BLaER1 treated with 17β-estradiol and CSF1 and Interleukin-3, amounts not matched to agents 10 nM and 100 nM (cell line): Measurements from ENCODE around the gene SLTM.
"Not testable (repeated sequence)": the region's sequence is repeated elsewhere in the genome, so short reads cannot be mapped to it uniquely, and the experiment has no call there.

Experiments
- H3K27ac ChIP-seq, 11 experiments: shearing (Covaris generic); formaldehyde crosslinking; 2 replicates each; pipeline ENCODE4 v1.8.1; 2022
- H3K27me3 ChIP-seq, 11 experiments: shearing (Covaris generic); formaldehyde crosslinking; 2 replicates each; pipeline ENCODE4 v1.8.1; 2022
- H3K36me3 ChIP-seq, 11 experiments: shearing (Covaris generic); formaldehyde crosslinking; 2 replicates each; pipeline ENCODE4 v1.8.1; 2022
- H3K4me1 ChIP-seq, 10 experiments: shearing (Covaris generic); formaldehyde crosslinking; 2 replicates each; pipeline ENCODE4 v1.8.1; 2022
- H3K4me2 ChIP-seq, 11 experiments: shearing (Covaris generic); formaldehyde crosslinking; 2 replicates each; pipeline ENCODE4 v1.8.1; 2022
- H3K4me3 ChIP-seq, 10 experiments: shearing (Covaris generic); formaldehyde crosslinking; 2 replicates each; pipeline ENCODE4 v1.8.1; 2022
- H3K9ac ChIP-seq, 11 experiments: shearing (Covaris generic); formaldehyde crosslinking; 2 replicates each; pipeline ENCODE4 v1.8.1; 2022
- H3K9me3 ChIP-seq, 11 experiments: shearing (Covaris generic); formaldehyde crosslinking; replicated peaks in 1 of 11; 2 replicates each; pipeline ENCODE4 v1.8.1; 2022
- H4K20me1 ChIP-seq, 11 experiments: shearing (Covaris generic); formaldehyde crosslinking; 2 replicates each; pipeline ENCODE4 v1.8.1; 2022
- Cebpa-rat ChIP-seq, 11 experiments: shearing (Covaris generic); IDR thresholded peaks; 2 replicates each; pipeline ENCODE4 v1.8.1; 2022

SLTM gene

DNA sequence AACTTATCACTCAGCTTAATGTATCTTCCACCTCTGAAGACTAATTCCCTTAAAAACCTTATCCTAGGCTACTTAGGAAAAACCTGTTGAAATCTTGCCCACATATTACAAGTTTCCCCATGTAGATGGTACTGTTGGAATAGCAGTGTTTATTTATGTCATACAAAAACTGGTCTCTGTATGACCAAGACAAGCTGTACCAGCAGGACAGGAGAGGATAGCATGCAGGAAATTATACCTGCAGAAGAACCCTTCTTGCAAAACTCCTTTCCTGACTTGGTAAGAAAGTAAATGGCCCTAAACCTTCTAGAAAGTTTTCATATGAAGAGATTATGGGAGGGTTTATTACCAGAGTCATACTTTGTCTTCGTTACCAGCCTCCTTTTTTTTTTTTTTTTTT, 28.7 kb upstream of the SLTM start:
- TF ChIP-seq Cebpa-rat (IDR thresholded peaks at IDR 0.05): no peak
- Histone ChIP-seq H4K20me1 (no peaks in the 10 kb centered on the region), H3K27me3 (no peaks in the 10 kb centered on the region), H3K4me1 (peaks cover 0 to 7% (median 0%) of the 10 kb centered on the region in 10 experiments; a peak in 5 of 20 replicates), H3K36me3 (no peaks in the 10 kb centered on the region), H3K9me3 (no peaks in the 10 kb centered on the region), H3K4me2 (no peak overlapping the region), H3K4me3 (no peak overlapping the region), H3K27ac (no peak overlapping the region), H3K9ac (no peak overlapping the region)

DNA sequence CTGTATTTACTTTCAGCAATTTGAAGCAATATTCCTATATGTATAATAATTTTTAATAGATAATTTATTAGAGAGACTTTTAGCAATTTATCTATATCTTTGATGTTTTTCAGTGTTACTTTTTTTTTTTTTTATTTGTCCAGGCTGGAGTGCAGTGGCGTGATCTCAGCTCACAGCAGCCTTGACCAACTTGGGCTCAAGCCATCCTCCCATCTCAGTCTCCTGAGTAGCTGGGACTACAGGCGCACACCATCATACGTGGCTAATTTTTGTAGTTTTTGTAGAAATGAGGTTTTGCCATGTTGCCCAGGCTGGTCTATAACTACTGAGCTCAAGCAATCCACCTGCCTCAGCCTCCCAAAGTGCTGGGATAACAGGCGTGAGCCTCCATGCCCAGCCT, 25.3 kb upstream of the SLTM start:
- no peak overlapping the region for H3K27ac ChIP-seq
- H3K27me3 ChIP-seq: no peaks in the 10 kb centered on the region
- H4K20me1 ChIP-seq: no peaks in the 10 kb centered on the region
- no peaks in the 10 kb centered on the region for H3K36me3 ChIP-seq
- no peak for TF ChIP-seq Cebpa-rat (IDR thresholded peaks at IDR 0.05)
- H3K9me3 ChIP-seq: no peaks in the 10 kb centered on the region
- peaks cover 0 to 9% (median 0%) of the 10 kb centered on the region in 10 experiments; a peak in 5 of 20 replicates for H3K4me1 ChIP-seq
- no peak overlapping the region for H3K4me2 ChIP-seq
- no peak overlapping the region for H3K9ac ChIP-seq
- H3K4me3 ChIP-seq: no peak overlapping the region

DNA sequence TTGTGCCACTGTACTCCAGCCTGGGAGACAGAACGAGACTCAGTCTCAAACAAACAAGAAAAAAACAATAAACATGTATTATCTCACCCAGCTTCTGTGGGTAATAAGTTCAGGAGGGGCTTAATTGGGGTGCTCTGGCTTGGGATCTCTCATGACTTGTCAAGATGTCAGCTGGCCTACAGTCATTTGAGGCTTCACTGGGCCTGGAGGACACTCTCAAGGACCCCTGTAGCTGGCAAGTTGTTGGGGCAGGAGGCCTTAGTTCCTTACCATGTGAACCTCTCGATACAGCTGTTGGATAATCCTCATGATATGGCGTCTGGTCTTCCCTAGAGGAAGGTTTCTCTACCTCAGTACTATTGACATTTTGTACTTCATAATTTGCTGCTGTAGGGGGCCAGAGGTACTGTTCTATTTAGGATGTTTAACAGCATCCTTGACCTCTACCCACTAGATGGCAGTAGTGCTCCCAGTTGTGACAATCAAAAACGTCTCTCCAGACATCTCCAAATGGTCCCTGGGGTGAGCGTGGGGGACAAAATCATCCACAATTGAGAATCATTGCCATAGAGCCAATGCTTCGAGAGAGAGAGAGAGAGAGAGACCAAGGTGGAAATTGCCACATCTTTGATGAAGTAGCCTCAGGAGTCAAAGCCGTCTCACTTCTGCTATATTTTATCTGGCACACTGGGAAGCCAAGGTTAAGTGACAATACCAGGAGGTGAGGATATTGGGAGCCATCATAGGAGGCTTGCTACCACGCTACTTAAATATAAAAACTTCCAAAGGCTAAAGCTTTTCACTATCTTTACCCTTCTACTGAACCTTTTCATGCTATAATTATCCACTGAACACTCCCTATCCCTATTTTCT, 23.9 kb upstream of the SLTM start:
- peak overlapping the region in 4 of 11 experiments; percentile 5 to 35 (median 20); a peak in 3 of 22 replicates for H3K4me2 ChIP-seq
- peaks cover 0 to 15% (median 4%) of the 10 kb centered on the region in 10 experiments; a peak in 10 of 20 replicates for H3K4me1 ChIP-seq
- H3K27me3 ChIP-seq: no peaks in the 10 kb centered on the region
- no peak overlapping the region for H3K9ac ChIP-seq
- H4K20me1 ChIP-seq: no peaks in the 10 kb centered on the region
- H3K27ac ChIP-seq: peak overlapping the region in 2 of 11 experiments; percentile 28 to 42; a peak in 3 of 22 replicates
- H3K36me3 ChIP-seq: no peaks in the 10 kb centered on the region
- no peak overlapping the region for H3K4me3 ChIP-seq
- no peaks in the 10 kb centered on the region for H3K9me3 ChIP-seq
- no peak for TF ChIP-seq Cebpa-rat (IDR thresholded peaks at IDR 0.05)

DNA sequence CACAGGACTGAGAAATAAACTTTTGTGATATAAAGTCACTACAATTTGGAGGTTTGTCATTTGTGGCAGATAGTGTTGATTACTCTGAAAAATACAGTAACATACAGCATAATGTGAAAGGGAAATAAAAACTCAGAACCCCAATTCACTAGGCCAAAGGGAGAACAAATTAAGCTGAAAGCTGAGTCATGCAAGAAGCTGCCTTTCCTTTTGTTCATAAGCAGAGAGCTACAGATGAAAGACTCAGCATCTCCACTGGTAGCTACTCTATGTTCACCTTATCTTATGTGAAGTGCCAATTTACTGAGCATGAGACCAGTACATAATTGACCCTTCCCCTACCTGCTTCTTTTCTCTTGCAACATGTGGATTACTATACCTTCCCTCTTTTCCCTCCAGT, 19.3 kb upstream of the SLTM start:
- Histone ChIP-seq H3K27me3 (no peaks in the 10 kb centered on the region), H3K36me3 (no peaks in the 10 kb centered on the region), H3K9me3 (no peaks in the 10 kb centered on the region), H3K9ac (no peak overlapping the region), H3K27ac (peak overlapping the region in 1 of 11 experiments; percentile 13; a peak in 1 of 22 replicates), H3K4me3 (no peak overlapping the region), H4K20me1 (no peaks in the 10 kb centered on the region), H3K4me2 (peak overlapping the region in 4 of 11 experiments; percentile 19 to 21 (median 21); a peak in 3 of 22 replicates), H3K4me1 (peaks cover 0 to 18% (median 6%) of the 10 kb centered on the region in 10 experiments; a peak in 10 of 20 replicates)
- TF ChIP-seq Cebpa-rat (IDR thresholded peaks at IDR 0.05): no peak

DNA sequence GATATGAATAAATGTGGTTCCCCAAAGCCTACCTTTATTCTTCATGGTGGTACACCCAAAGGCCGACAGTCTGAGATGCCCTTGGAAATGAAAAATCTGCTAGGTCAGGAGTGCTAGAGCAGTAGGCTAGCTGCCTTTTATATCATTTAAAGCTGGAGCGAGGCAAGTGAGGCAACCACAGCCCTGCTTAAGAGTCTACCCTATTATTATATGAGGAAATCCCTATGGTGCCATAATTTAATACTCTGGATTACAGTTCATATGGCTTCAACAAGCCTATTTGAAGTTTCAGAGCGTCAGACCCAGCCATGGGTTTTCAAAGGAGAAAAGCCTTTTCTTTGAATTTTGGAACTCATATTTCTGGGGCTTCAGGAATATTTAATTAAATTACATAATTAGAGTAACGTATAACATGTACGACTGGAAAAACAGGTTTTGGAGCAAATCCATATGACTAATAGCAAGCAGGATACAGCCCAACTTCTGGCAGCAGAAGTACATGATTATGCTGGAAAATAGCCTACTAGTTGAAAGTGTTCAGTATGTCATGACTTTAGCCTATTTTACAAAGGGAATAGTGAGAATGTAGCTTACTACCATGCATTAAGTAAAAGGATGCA, 18.0 kb upstream of the SLTM start:
- Histone ChIP-seq H3K9ac (no peak overlapping the region), H3K9me3 (no peaks in the 10 kb centered on the region), H3K4me2 (no peak overlapping the region), H3K4me3 (no peak overlapping the region), H3K27me3 (no peaks in the 10 kb centered on the region), H3K36me3 (no peaks in the 10 kb centered on the region), H3K4me1 (peaks cover 0 to 10% (median 6%) of the 10 kb centered on the region in 10 experiments; a peak in 8 of 20 replicates), H4K20me1 (no peaks in the 10 kb centered on the region), H3K27ac (no peak overlapping the region)
- no peak for TF ChIP-seq Cebpa-rat (IDR thresholded peaks at IDR 0.05)

DNA sequence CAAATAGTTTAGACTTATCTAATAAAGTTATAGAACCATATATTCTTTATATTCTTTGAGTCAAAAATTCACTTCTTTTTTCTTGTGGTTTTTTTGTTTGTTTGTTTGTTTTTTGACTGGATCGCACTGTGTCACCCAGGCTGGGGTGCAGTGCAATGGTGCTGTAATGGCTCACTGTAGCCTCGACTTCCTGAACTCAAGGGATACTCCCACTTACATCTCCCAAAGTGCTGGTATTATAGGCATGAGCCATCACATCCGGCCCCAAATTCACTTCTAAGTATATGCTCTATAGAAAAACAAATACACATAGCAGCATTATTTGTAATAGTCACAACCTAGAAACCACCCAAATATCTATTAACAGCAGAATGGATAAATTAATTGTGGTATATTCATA, 13.7 kb upstream of the SLTM start:
- Histone ChIP-seq H3K27ac (no peak overlapping the region), H3K4me2 (no peak overlapping the region), H3K9me3 (no peaks in the 10 kb centered on the region), H3K9ac (no peak overlapping the region), H3K4me1 (peaks cover 0 to 2% (median 0%) of the 10 kb centered on the region in 10 experiments; a peak in 5 of 20 replicates), H4K20me1 (no peaks in the 10 kb centered on the region), H3K27me3 (no peaks in the 10 kb centered on the region), H3K36me3 (no peaks in the 10 kb centered on the region), H3K4me3 (no peak overlapping the region)
- no peak for TF ChIP-seq Cebpa-rat (IDR thresholded peaks at IDR 0.05)

DNA sequence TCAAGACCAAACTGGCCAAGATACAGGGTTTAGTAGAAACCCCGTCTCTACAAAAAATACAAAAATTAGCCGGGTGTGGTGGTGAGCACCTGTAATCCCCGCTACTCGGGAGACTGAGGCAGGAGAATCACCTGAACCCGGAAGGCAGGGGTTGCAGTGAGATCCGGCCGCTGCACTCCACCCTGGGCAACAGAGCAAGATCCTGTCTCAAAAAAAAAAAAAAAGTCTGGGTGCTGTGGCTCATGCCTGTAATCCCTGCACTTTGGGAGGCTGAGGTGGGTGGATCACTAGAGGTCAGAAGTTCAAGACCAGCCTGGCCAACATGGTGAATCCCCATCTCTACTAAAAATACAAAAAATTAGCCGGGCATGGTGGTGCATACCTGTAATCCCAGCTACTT, 1.5 kb upstream of the SLTM start:
- peaks cover 12 to 31% (median 20%) of the 10 kb centered on the region in 11 experiments; a peak in 18 of 22 replicates for H4K20me1 ChIP-seq
- peak overlapping the region; percentile 99 to 100 (median 100); a peak in 21 of 22 replicates for H3K27ac ChIP-seq
- peak overlapping the region in 10 of 11 experiments; percentile 70 to 92 (median 78); a peak in 17 of 22 replicates for H3K4me2 ChIP-seq
- H3K36me3 ChIP-seq: peaks cover 5 to 16% (median 12%) of the 10 kb centered on the region in 11 experiments; a peak in 19 of 22 replicates
- H3K27me3 ChIP-seq, H3K9me3 ChIP-seq: not testable (repeated sequence)
- peaks cover 19 to 27% (median 24%) of the 10 kb centered on the region in 10 experiments for H3K4me1 ChIP-seq
- H3K9ac ChIP-seq: peak overlapping the region in 9 of 11 experiments; percentile 99 to 100 (median 99); a peak in 11 of 22 replicates
- peak overlapping the region in 5 of 10 experiments; percentile 88 to 94 (median 93); a peak in 6 of 20 replicates for H3K4me3 ChIP-seq

DNA sequence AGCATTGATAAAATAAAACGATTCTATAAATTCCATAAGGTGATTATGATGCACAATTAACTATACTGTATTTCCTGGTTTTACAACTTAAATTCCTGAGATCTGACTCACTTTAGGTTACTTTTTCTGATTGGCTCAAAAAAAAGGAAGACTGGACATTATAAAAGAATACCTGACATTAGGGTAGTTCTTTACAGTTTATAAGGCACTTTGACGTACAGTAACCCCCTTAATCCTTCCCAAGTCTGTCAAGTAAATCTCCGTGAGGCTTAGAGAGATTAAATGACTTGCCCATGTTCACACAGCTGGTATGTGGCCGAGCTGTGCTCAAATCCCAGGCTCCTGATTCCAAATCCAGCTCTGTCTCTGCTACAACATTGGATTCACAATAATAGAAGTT, 1.0 kb upstream of the SLTM start:
- Histone ChIP-seq H3K9ac (peak overlapping the region; percentile 99 to 100 (median 99)), H3K27me3 (no peaks in the 10 kb centered on the region), H3K36me3 (peaks cover 10 to 20% (median 16%) of the 10 kb centered on the region in 11 experiments; a peak in 20 of 22 replicates), H3K4me3 (peak overlapping the region; percentile 85 to 96 (median 92)), H3K9me3 (no peaks in the 10 kb centered on the region; a peak in 2 of 22 replicates), H3K27ac (peak overlapping the region; percentile 99 to 100 (median 100)), H3K4me2 (peak overlapping the region; percentile 70 to 92 (median 77)), H4K20me1 (peaks cover 15 to 33% (median 25%) of the 10 kb centered on the region in 11 experiments; a peak in 18 of 22 replicates), H3K4me1 (peaks cover 19 to 30% (median 25%) of the 10 kb centered on the region in 10 experiments)
- no peak for TF ChIP-seq Cebpa-rat (IDR thresholded peaks at IDR 0.05)

DNA sequence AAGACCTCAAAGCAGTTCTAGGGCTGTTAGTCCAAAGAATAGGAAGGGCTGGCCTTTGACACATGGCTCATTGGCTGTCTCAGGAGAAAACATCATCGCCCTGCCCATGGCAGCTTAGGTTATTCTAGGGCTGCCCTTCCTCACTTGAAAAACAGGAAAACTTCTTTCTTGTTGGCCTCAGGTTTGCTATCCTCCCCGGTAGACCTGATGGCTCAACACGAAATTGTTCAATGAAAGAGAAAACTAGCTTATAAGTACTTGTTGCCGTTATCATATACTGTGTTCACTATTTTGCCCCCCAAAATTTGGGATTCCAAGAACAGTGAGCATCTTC, 602 bp upstream of the SLTM start:
- peaks cover 16 to 35% (median 29%) of the 10 kb centered on the region in 11 experiments; a peak in 18 of 22 replicates for H4K20me1 ChIP-seq
- H3K4me3 ChIP-seq: peak overlapping the region; percentile 85 to 96 (median 92)
- H3K27ac ChIP-seq: peak overlapping the region; percentile 99 to 100 (median 100)
- TF ChIP-seq Cebpa-rat (IDR thresholded peaks at IDR 0.05): no peak; a peak in 3 of 22 replicates
- H3K27me3 ChIP-seq: no peaks in the 10 kb centered on the region
- H3K36me3 ChIP-seq: peaks cover 13 to 25% (median 20%) of the 10 kb centered on the region in 11 experiments
- peak overlapping the region; percentile 70 to 92 (median 77) for H3K4me2 ChIP-seq
- H3K9ac ChIP-seq: peak overlapping the region; percentile 99 to 100 (median 99)
- H3K4me1 ChIP-seq: peaks cover 19 to 31% (median 25%) of the 10 kb centered on the region in 10 experiments
- H3K9me3 ChIP-seq: no peaks in the 10 kb centered on the region; a peak in 2 of 22 replicates
